Lower leg skin (tissue), 3 donors: Measurements from ENCODE around the gene ESPN.

ENCODE experiments used
- POLR2A ChIP-seq, 2 donors: fragments of 450-650 bp; IDR thresholded peaks; one replicate each; pipeline ENCODE4 v1.6.1; 2016 to 2017; ENCODE audit warnings: antibody characterized with exemption in 2 of 2, mild to moderate bottlenecking in 1 of 2, moderate library complexity in 1 of 2
- TF ChIP-seq, protein P1 (sequence below), 3 donors: fragments of 450-650 bp; IDR thresholded peaks; one replicate each; pipeline ENCODE4 v1.5.1; 2016; ENCODE audit warnings: antibody characterized with exemption in 3 of 3, mild to moderate bottlenecking in 3 of 3, moderate library complexity in 2 of 3

- TF ChIP-seq POLR2A (IDR thresholded peaks at IDR 0.05), result no peak
- TF ChIP-seq, protein P1, sequence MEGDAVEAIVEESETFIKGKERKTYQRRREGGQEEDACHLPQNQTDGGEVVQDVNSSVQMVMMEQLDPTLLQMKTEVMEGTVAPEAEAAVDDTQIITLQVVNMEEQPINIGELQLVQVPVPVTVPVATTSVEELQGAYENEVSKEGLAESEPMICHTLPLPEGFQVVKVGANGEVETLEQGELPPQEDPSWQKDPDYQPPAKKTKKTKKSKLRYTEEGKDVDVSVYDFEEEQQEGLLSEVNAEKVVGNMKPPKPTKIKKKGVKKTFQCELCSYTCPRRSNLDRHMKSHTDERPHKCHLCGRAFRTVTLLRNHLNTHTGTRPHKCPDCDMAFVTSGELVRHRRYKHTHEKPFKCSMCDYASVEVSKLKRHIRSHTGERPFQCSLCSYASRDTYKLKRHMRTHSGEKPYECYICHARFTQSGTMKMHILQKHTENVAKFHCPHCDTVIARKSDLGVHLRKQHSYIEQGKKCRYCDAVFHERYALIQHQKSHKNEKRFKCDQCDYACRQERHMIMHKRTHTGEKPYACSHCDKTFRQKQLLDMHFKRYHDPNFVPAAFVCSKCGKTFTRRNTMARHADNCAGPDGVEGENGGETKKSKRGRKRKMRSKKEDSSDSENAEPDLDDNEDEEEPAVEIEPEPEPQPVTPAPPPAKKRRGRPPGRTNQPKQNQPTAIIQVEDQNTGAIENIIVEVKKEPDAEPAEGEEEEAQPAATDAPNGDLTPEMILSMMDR (IDR thresholded peaks at IDR 0.05), result no peak
Measured at GRCh38 chr1:6491966-6492365, 67.4 kb downstream of the ESPN start.
